ENCODE measurements around the gene UBE2B.
A peak's percentile ranks its signal among the peaks of the same experiment; 100 is the strongest.
"Not testable (repeated sequence)": the region's sequence is repeated elsewhere in the genome, so short reads cannot be mapped to it uniquely, and the experiment has no call there.

The UBE2B gene

GRCh38 chr5:134403951-134404350, 32.6 kb downstream of the UBE2B start:
- DNase-seq: no peak

GRCh38 chr5:134406390-134406789, 35.0 kb downstream of the UBE2B start:
- peak; percentile 34 for DNase-seq

- DNase-seq: no peak
Observed at GRCh38 chr5:134409321-134409720, 38.0 kb downstream of the UBE2B start.

GRCh38 chr5:134410822-134411221, 39.5 kb downstream of the UBE2B start:
- no peak for DNase-seq

GRCh38 chr5:134411228-134411545, 39.8 kb downstream of the UBE2B start:
- no peak for DNase-seq

- peak; percentile 90 for DNase-seq
Observed at GRCh38 chr5:134411546-134412266, 40.3 kb downstream of the UBE2B start, which contains the start of gene CDKN2AIPNL. CDKN2AIPNL (minus strand) TSS chr5:134411881; CDS start chr5:134411854, 27 bp downstream.

- DNase-seq: no peak
Observed at GRCh38 chr5:134413046-134413445, 41.7 kb downstream of the UBE2B start.

GRCh38 chr5:134417707-134418106, 46.3 kb downstream of the UBE2B start:
- DNase-seq: no peak

GRCh38 chr5:134418958-134419357, 47.6 kb downstream of the UBE2B start:
- no peak for DNase-seq

- no peak for DNase-seq
Observed at GRCh38 chr5:134420343-134420742, 49.0 kb downstream of the UBE2B start.

GRCh38 chr5:134421038-134421437, 49.7 kb downstream of the UBE2B start:
- DNase-seq: not testable (repeated sequence)

GRCh38 chr5:134422791-134423365, 51.5 kb downstream of the UBE2B start:
- no peak for DNase-seq

GRCh38 chr5:134423376-134423775, 52.0 kb downstream of the UBE2B start:
- DNase-seq: no peak

- DNase-seq: no peak
Observed at GRCh38 chr5:134426361-134426760, 55.0 kb downstream of the UBE2B start.

GRCh38 chr5:134427540-134428041, 56.2 kb downstream of the UBE2B start:
- DNase-seq: no peak

- no peak for DNase-seq
Observed at GRCh38 chr5:134430001-134430569, 58.7 kb downstream of the UBE2B start.

GRCh38 chr5:134432174-134432573, 60.8 kb downstream of the UBE2B start:
- DNase-seq: peak; percentile 42

- no peak for DNase-seq
Observed at GRCh38 chr5:134432677-134433359, 61.4 kb downstream of the UBE2B start.

- DNase-seq: peak; percentile 71
Observed at GRCh38 chr5:134435560-134435959, 64.2 kb downstream of the UBE2B start.

- peak; percentile 64 for DNase-seq
Observed at GRCh38 chr5:134436523-134437339, 65.4 kb downstream of the UBE2B start.

- DNase-seq: no peak
Observed at GRCh38 chr5:134437340-134437846, 66.0 kb downstream of the UBE2B start.

- no peak for DNase-seq
Observed at GRCh38 chr5:134437847-134438581, 66.6 kb downstream of the UBE2B start.

Measured in stimulated activated CD4-positive, alpha-beta T cell treated with anti-CD3 and anti-CD28 coated beads, Interleukin-1b, Interleukin-23, amount 100 ng/mL, for 48 hours (primary cell).